Activated CD8-positive, alpha-beta memory T cell treated with anti-CD3 and anti-CD28 coated beads for 24 hours (primary cell): ENCODE data around the gene HDGFL3.

Experiments used
- DNase-seq: peaks from one replicate; pipeline ENCODE4 v3.0.0-alpha.2; 2020

The HDGFL3 gene

GRCh38 chr15:83119968-83120581 lies 87.5 kb downstream of the HDGFL3 start:
- no peak for DNase-seq

- no peak for DNase-seq
Measured at GRCh38 chr15:83118968-83119367, 88.7 kb downstream of the HDGFL3 start.

GRCh38 chr15:83118291-83118827 lies 89.3 kb downstream of the HDGFL3 start:
- no peak for DNase-seq

GRCh38 chr15:83115831-83116565 lies 91.6 kb downstream of the HDGFL3 start:
- DNase-seq: no peak

- no peak for DNase-seq
Measured at GRCh38 chr15:83115410-83115809, 92.2 kb downstream of the HDGFL3 start.

- no peak for DNase-seq
Measured at GRCh38 chr15:83114856-83115255, 92.8 kb downstream of the HDGFL3 start.

- no peak for DNase-seq
Measured at GRCh38 chr15:83113881-83114674, 93.5 kb downstream of the HDGFL3 start.

GRCh38 chr15:83112956-83113299 lies 94.7 kb downstream of the HDGFL3 start:
- no peak for DNase-seq

GRCh38 chr15:83112233-83112955 lies 95.2 kb downstream of the HDGFL3 start:
- no peak for DNase-seq

- no peak for DNase-seq
Measured at GRCh38 chr15:83111149-83111548, 96.5 kb downstream of the HDGFL3 start.

- DNase-seq: no peak
Measured at GRCh38 chr15:83110381-83110780, 97.2 kb downstream of the HDGFL3 start.

GRCh38 chr15:83109532-83109931 lies 98.1 kb downstream of the HDGFL3 start:
- no peak for DNase-seq

GRCh38 chr15:83108266-83109219 lies 99.1 kb downstream of the HDGFL3 start:
- peak; percentile 67 for DNase-seq

GRCh38 chr15:83107841-83108181 lies 99.8 kb downstream of the HDGFL3 start:
- DNase-seq: no peak

- peak; percentile 61 for DNase-seq
Measured at GRCh38 chr15:83106994-83107840, 100.4 kb downstream of the HDGFL3 start, which contains the start of gene TM6SF1. TSS of gene TM6SF1 (plus strand) at chr15:83107645. CDS start at chr15:83107681, 36 bp downstream.

GRCh38 chr15:83105440-83105839 lies 102.2 kb downstream of the HDGFL3 start:
- no peak for DNase-seq

GRCh38 chr15:83104141-83104540 lies 103.5 kb downstream of the HDGFL3 start:
- DNase-seq: no peak

- DNase-seq: no peak
Measured at GRCh38 chr15:83102346-83102745, 105.3 kb downstream of the HDGFL3 start.

GRCh38 chr15:83100097-83100646 lies 107.5 kb downstream of the HDGFL3 start:
- DNase-seq: no peak

- no peak for DNase-seq
Measured at GRCh38 chr15:83099290-83099689, 108.3 kb downstream of the HDGFL3 start.
